Endothelial cell of umbilical vein (primary cell): ENCODE results near the gene MPHOSPH8. TPM values are rescaled to one million over a fixed set of nuclear protein-coding genes. Genes with fewer than 3 reads are reported as not detected.
"Not testable (repeated sequence)": the region's sequence is repeated elsewhere in the genome, so short reads cannot be mapped to it uniquely, and the experiment has no call there.

Source experiments
- BruUV-seq: library from RNA; stranded (reverse); fragments of 400-500 nt; replicated peaks from 2 replicates; lab custom pipeline; 2021; lab: Mats Ljungman, UMichigan
- CTCF ChIA-PET: fragments of 300-600, 350-600 bp; sonication (Branson Sonifier 250); formaldehyde crosslinking; loops from one replicate; lab custom pipeline; 2021; ENCODE audit warnings: antibody characterized with exemption, inconsistent platforms; lab: Charles Lee
- POLR2A ChIA-PET: fragments of 300-600, 350-600 bp; sonication (Branson Sonifier 250); formaldehyde crosslinking; loops from one replicate; lab custom pipeline; 2021; ENCODE audit warnings: antibody characterized with exemption, inconsistent platforms; lab: Charles Lee
- DNase-seq: peaks from one replicate; pipeline ENCODE4 v3.0.0-alpha.2; 2011; ENCODE audit warnings: low read depth, low spot score
- FAIRE-seq: peaks from 2 replicates; lab custom pipeline; 2011; peaks lifted over from hg19 to GRCh38; lab: Jason Lieb, UNC
- H2AFZ ChIP-seq: 2 replicates; pipeline ENCODE4 v1.6.0; 2012; ENCODE audit warnings: low read depth, low read length, control low read depth, inconsistent platforms
- H3K27ac ChIP-seq: 2 replicates; pipeline ENCODE4 v1.5.1; 2011; ENCODE audit warnings: low read depth, mild to moderate bottlenecking, control low read depth, low read length, moderate library complexity; ENCODE audit not compliant: insufficient read depth
- H3K27me3 ChIP-seq, 2 experiments: 2 replicates each; pipeline versions ENCODE4 v1.6.0 to v1.6.1; 2011; ENCODE audit warnings: low read length in 2 of 2, mixed read lengths in 1 of 2; ENCODE audit not compliant: control insufficient read depth in 2 of 2, insufficient read depth in 2 of 2
- H3K36me3 ChIP-seq, 2 experiments: 2 replicates in 1 of 2; 3 replicates in 1 of 2; pipeline ENCODE4 v1.5.1; 2011; ENCODE audit warnings: low read length in 2 of 2, mild to moderate bottlenecking in 1 of 2, moderate library complexity in 1 of 2; ENCODE audit not compliant: control insufficient read depth in 2 of 2, insufficient read depth in 2 of 2; ENCODE audit errors: extremely low read depth in 1 of 2
- H3K4me1 ChIP-seq: 3 replicates; pipeline ENCODE4 v1.5.1; 2011; ENCODE audit warnings: mild to moderate bottlenecking, low read length; ENCODE audit not compliant: control insufficient read depth, insufficient read depth; ENCODE audit errors: extremely low read depth
- H3K4me2 ChIP-seq: 2 replicates; pipeline ENCODE4 v1.6.1; 2011; ENCODE audit warnings: low read length, control low read depth, mixed read lengths; ENCODE audit not compliant: insufficient read depth
- H3K4me3 ChIP-seq, 3 experiments: fragments of 200-600 bp in 1 of 3; sonication (generic), shearing (Covaris generic) in 1 of 3; replicated peaks in 1 of 3; 2 replicates each; pipeline ENCODE4 v1.5.1; 2011 to 2016; ENCODE audit warnings: control low read depth in 3 of 3, low read length in 3 of 3, mild to moderate bottlenecking in 2 of 3, inconsistent platforms in 1 of 3, low read depth in 1 of 3, moderate library complexity in 1 of 3; ENCODE audit not compliant: insufficient read depth in 1 of 3
- H3K79me2 ChIP-seq: 2 replicates; pipeline ENCODE4 v1.6.0; 2012; ENCODE audit warnings: low read length, inconsistent platforms; ENCODE audit not compliant: control insufficient read depth, insufficient read depth
- H3K9ac ChIP-seq: replicated peaks from 2 replicates; pipeline ENCODE3; 2011; ENCODE audit warnings: low read length, control low read depth; ENCODE audit not compliant: insufficient read depth; ENCODE audit errors: extremely low read depth
- H3K9me1 ChIP-seq: replicated peaks from 3 replicates; pipeline ENCODE4 v1.6.0; 2011; ENCODE audit warnings: mild to moderate bottlenecking, low read length; ENCODE audit not compliant: control insufficient read depth, insufficient read depth; ENCODE audit errors: extremely low read depth
- H3K9me3 ChIP-seq: replicated peaks from 2 replicates; pipeline ENCODE4 v1.5.1; 2012; ENCODE audit warnings: low read length, inconsistent platforms; ENCODE audit not compliant: control insufficient read depth, insufficient read depth
- H4K20me1 ChIP-seq: replicated peaks from 2 replicates; pipeline ENCODE3; 2011; ENCODE audit warnings: mild to moderate bottlenecking, low read length; ENCODE audit not compliant: control insufficient read depth, insufficient read depth; ENCODE audit errors: extremely low read depth
- CTCF ChIP-seq, 2 donors: IDR thresholded peaks; 1 replicate in 1 of 2; 2 replicates in 1 of 2; pipeline ENCODE4 v1.5.1; 2011; ENCODE audit warnings: low read length in 2 of 2, mild to moderate bottlenecking in 2 of 2, moderate library complexity in 2 of 2, control low read depth in 1 of 2, inconsistent platforms in 1 of 2, low read depth in 1 of 2; ENCODE audit not compliant: insufficient read depth in 1 of 2; ENCODE audit errors: extremely low read depth in 1 of 2
- EZH2 ChIP-seq: IDR thresholded peaks from 2 replicates; pipeline ENCODE4 v1.6.1; 2012; ENCODE audit warnings: borderline replicate concordance, low read depth, mild to moderate bottlenecking, moderate library complexity, low read length, inconsistent platforms; ENCODE audit not compliant: severe bottlenecking
- FOS ChIP-seq: IDR thresholded peaks from 2 replicates; pipeline ENCODE4 v1.6.1; 2011; ENCODE audit warnings: mild to moderate bottlenecking, low read length, moderate library complexity, borderline replicate concordance; ENCODE audit not compliant: insufficient read depth
- GATA2 ChIP-seq: IDR thresholded peaks from 2 replicates; pipeline ENCODE4 v1.7.0; 2011; ENCODE audit warnings: low read depth, mild to moderate bottlenecking, moderate library complexity, mixed read lengths, low read length; ENCODE audit not compliant: insufficient read length, insufficient read depth
- JUN ChIP-seq: IDR thresholded peaks from 2 replicates; pipeline ENCODE4 v1.6.1; 2011; ENCODE audit warnings: borderline replicate concordance, low read depth; ENCODE audit not compliant: insufficient read length, insufficient read depth
- MAX ChIP-seq: IDR thresholded peaks from 2 replicates; pipeline ENCODE4 v1.6.1; 2011; ENCODE audit not compliant: insufficient read depth, insufficient read length
- MYC ChIP-seq: IDR thresholded peaks from one replicate; pipeline ENCODE4 v1.6.1; 2011; ENCODE audit warnings: mild to moderate bottlenecking, low read depth, low read length
- POLR2A ChIP-seq: IDR thresholded peaks from 2 replicates; pipeline ENCODE4 v1.6.1; 2012; ENCODE audit warnings: low read depth, mild to moderate bottlenecking, control low read depth, low read length
- POLR2AphosphoS5 ChIP-seq: IDR thresholded peaks from 2 replicates; pipeline ENCODE4 v1.6.1; 2012; ENCODE audit warnings: low read depth, mild to moderate bottlenecking, control low read depth, low read length, moderate library complexity; ENCODE audit not compliant: insufficient read depth
- dilution Hi-C: fragments of 300-500 bp; cut with MboI; formaldehyde crosslinking; loops from one replicate; pipeline ENCODE4 v1.15.0; 2019; ENCODE audit warnings: low sequenced_read_pairs; ENCODE audit not compliant: extremely low pct_ligation_motif_present
- intact Hi-C: fragments of 100-400 bp; cut with micrococcal nuclease; formaldehyde crosslinking; loops from one replicate; pipeline ENCODE4 v1.10.0; 2022
- polyA plus RNA-seq, 4 experiments: library from polyadenylated mRNA; depleted of rRNA in 3 of 4; stranded (reverse) in 3 of 4; unstranded in 1 of 4; fragments of >200 nt; gene quantifications; 2 replicates each; pipeline versions ENCODE4 v1.2.1 to v1.2.3, GENCODE V29; 2011 to 2012; ENCODE audit warnings: missing spikeins in 1 of 4
- total RNA-seq: library from RNA; stranded (reverse); gene quantifications from 2 replicates; pipeline ENCODE4 v1.2.3, GENCODE V29; 2021

The MPHOSPH8 gene
- total and polyA plus RNA-seq, 2 donors (not counting 3 experiments of a cell fraction or from before 2014, with no cell fraction given): 16.2 to 31.5 TPM

DNA sequence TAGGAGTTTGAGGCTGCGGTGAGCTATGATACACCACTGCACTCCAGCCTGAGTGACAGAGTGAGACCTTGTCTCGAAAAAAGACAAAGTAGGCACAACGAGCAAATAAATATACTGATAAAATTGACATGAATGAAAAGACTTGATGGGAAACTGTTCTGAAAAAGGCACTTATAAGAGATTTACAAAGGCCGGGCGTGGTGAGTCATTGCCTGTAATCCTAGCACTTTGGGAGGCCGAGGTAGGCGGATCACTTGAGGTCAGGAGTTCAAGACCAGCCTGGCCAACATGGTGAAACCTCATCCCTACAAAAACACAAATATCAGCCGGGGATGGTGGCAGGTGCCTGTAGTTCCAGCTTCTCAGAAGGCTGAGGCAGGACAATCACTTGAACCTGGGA lies 58.0 kb downstream of the MPHOSPH8 start:
- DNase-seq, FAIRE-seq, H3K36me3 ChIP-seq, dilution Hi-C loops, H3K9ac ChIP-seq, BruUV-seq, H2AFZ ChIP-seq, H3K9me1 ChIP-seq, intact Hi-C loops, POLR2A ChIA-PET, H3K4me2 ChIP-seq, H3K27ac ChIP-seq, H3K4me3 ChIP-seq, H4K20me1 ChIP-seq, H3K27me3 ChIP-seq, H3K9me3 ChIP-seq: not testable (repeated sequence)
- Histone ChIP-seq H3K4me1 (peaks cover 11% of the 10 kb centered on the region), H3K79me2 (peaks cover 14% of the 10 kb centered on the region)
- CTCF ChIA-PET: interaction anchor here (1.8 kb wide), 1 partner anchor 16 kb away, joined by 4 read pairs; no protein-coding TSS in a partner anchor

GRCh38 chr13:19695428-19695827 lies 62.0 kb downstream of the MPHOSPH8 start:
- H3K4me3 ChIP-seq: no peak overlapping the region
- peaks cover 3% of the 10 kb centered on the region for H3K9me1 ChIP-seq
- dilution Hi-C loops: no loop called here
- POLR2A ChIA-PET: no interaction called here
- no peak overlapping the region for H3K4me2 ChIP-seq
- H4K20me1 ChIP-seq: no peaks in the 10 kb centered on the region
- no peak overlapping the region for H3K27ac ChIP-seq
- H3K36me3 ChIP-seq: no peaks in the 10 kb centered on the region
- CTCF ChIA-PET: no interaction called here
- peaks cover 11% of the 10 kb centered on the region for H3K4me1 ChIP-seq
- TF ChIP-seq POLR2A: no peak
- no peak for TF ChIP-seq POLR2AphosphoS5
- TF ChIP-seq CTCF (IDR thresholded peaks at IDR 0.05; ENCODE audit: extremely low read depth in 1 of 2, insufficient read depth in 1 of 2, low read depth in 1 of 2, low read length in 2 of 2): no peak
- TF ChIP-seq FOS: no peak
- TF ChIP-seq GATA2: no peak
- no peak for TF ChIP-seq EZH2
- TF ChIP-seq MYC: no peak
- TF ChIP-seq JUN: no peak
- no peak for TF ChIP-seq MAX
- H3K9me3 ChIP-seq: no peaks in the 10 kb centered on the region
- no peak overlapping the region for H2AFZ ChIP-seq
- no TSS peak for BruUV-seq
- peaks cover 15% of the 10 kb centered on the region for H3K79me2 ChIP-seq
- DNase-seq (no peak), FAIRE-seq (no peak)
- intact Hi-C loops: no loop called here
- no peaks in the 10 kb centered on the region for H3K27me3 ChIP-seq
- H3K9ac ChIP-seq: no peak overlapping the region
